NCI-H1417 (cell line): ENCODE results near the gene APOL4.
"Not testable (repeated sequence)": the region's sequence is repeated elsewhere in the genome, so short reads cannot be mapped to it uniquely, and the experiment has no call there.

Source experiments
- DNase-seq, 3 experiments: peaks; one replicate each; lab custom pipeline; 2025; lab: John Stamatoyannopoulos, UW

APOL4 gene

DNA sequence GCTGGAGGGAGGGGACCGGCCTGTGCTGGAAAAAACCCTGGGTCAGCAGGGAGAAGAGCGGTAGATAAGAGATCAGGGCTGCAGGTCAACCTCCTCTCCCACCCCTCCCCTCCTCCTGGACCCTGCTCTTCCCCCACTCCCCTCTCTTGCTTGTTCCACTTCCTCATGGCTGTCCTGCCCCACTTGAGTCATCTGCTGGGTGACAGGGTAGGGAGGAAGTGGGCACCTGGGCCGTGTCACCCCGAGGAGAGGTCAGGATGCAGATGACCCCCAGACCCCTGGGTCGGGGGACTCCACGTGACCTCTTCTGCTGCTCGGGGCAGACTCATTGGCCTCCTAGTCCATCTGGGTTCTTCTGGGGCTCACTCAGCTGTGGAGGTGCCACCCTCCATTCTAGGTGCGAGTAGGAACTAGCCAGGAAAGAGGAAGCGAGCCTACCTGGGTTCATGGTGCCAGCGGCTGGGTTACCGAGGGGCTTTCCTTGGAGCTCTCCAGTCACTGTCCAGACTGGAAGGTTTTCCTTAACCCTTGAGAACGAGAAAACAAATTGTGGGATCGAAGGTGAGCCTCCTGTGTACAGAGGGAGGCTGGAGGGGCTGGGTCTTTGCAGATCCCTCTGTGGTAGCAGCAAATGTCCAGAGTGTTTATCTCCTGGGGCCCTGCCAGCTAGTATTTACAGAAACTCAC, 31.2 kb upstream of the APOL4 start:
- no peak for DNase-seq

DNA sequence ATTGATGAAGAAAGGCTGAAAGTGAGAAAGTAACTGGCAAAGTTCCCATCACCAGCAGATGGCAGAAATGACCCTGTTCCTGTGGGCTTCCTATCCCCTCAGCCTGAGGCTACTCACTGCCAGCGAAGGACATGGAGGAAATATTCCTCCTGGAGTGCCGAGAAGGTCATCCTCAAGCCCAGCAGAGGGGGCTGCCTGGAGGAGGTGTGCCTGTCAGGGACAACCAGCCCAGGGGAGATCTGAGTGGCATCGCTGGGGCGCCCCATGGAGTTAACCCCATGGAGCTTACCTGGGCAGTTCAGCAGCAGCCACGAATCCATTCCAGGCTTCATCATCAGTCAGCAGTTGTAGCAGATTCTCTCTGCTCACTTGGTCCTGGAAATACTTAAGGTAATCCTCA, 29.4 kb upstream of the APOL4 start:
- not testable (repeated sequence) for DNase-seq

DNA sequence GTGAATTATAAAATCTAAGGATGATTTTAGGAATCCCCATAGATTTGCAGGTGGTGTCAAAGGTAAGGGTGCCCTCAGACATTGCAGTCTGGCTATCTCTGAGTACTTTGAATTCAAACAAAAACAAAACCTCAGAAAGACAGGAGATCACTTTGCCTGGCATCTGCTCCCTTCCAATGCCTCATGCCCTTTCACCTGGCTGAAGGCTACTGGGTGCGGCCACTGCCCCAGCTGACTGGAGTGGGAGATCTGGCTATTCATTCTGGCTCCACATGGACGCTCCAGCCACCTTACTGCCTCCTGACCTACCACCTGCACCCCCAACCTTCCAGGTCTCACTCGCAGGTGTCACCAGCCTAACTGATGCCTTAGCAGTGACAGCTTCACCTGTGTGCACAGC, 28.0 kb upstream of the APOL4 start:
- not testable (repeated sequence) for DNase-seq

DNA sequence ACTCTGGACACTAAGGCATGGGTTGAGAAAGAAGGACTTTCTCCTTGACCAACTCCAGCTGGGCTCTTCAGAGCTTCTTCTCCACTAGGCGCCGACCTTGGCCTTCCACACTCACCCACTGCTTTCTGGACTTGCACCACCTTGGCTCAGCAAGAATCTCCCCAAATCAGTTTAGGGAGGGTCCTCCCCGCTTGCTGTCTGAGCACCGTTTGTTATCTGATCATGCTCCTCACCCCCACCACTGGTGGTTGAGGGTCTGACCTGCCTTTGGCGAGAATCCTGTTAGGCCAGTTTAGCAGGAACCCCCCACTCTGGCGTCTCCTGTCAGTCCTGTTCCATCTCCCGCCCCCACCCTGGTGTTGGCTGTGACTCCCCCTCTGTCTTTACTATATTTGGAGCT, 27.3 kb upstream of the APOL4 start:
- DNase-seq = no peak

DNA sequence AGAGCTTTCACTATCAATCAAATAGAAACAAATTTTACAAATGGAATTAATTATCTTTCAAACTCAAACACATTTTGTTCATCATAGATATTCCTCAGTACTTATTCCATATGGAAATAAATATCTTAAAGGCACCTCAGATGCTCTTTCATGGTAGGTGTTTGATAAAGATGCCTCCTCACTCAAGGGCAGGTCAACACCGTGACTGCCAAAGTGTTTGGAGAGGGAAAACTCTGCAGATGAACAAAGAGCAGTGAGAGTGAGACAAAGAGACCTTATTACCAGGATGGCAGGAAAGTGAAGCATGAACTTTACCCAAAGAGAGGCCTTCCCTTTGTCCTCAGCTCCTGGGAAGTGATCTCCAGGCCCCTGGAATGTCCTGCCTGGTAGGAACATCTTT, 26.8 kb upstream of the APOL4 start:
- DNase-seq = not testable (repeated sequence)

DNA sequence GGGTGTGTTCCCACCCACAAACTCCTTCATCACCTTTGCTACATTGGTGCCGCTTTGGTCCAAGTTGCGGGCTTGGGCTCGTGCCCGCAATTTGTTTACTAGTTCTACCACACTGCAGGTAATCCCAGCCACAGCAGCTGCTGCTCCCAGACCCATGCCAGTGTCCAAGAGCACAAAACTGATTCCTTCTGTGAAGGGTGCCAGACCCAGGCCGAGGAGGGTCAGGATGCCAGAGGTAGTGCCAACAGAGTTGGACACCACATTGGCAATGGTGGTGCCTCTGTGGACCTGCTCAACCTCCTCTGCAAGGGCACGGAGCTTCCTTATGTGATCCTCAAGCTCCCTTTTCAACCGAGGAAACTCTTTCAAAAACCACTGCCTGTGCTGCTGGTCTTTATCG, 26.2 kb upstream of the APOL4 start:
- DNase-seq = no peak

DNA sequence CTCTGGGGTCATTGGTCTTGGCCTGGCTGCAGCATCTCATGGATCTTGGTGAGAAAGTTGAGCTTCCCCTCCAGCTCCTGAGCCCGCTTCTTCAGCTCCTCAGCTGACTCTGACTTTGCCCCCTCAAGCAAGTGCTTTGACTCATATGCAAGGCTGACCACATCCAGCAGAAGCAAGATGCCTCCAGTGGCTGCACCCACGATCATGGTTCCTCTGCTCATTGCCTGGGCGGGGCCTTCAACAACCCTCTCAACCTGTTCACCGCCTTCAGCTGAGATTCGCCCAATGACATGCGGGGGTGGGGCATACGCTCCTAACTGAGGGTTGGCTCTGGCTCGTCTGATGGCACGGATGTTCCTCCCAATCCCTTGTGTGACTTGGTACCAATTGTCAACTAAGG, 25.8 kb upstream of the APOL4 start:
- no peak for DNase-seq

DNA sequence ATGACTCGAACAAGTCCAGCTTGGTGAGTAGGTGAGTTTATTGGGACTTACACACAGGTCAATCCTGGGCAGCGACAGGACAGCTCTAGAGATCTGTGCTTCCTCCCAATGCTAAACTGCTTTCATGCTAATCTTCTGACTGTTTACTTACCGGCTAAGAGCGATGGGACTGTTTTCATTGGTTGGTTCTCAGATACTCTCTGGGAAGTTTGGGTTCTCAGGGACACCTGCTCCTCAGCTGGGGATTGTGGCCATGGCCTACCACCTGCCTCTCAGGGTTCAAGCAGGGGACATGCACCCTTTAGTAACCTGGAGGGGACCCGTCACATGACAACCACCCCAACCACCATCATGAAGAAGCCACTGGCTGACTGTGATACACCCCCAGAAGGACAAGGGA, 24.6 kb upstream of the APOL4 start:
- no peak for DNase-seq

DNA sequence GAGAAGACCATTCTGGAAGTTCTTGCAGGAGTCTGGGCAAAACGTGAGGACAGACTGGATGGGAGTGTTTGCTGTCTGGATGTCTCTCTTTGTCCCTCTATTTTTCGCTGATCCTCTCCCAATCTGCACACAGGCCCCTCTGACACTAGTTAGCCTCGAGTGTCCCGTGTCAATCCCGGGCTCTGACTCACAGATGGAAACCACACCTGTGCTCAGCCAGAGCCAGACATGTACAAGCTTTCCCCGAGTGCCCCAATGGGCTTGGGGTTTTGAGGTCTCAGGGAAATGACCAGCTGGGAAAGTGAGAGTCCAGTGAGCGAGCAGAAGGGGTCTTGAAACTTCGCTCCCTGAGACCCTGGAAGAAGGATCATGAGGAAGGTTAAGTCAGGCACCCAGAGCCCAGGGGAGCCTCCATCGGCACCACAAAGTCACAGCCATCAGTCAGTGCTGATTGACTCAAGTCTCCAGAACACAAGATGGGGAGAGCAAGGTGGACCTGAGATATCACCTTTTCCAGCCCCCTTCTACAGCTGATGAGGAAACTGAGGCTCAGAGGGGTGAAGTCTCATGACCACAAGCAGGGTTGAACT, 23.8 kb upstream of the APOL4 start:
- DNase-seq = no peak

DNA sequence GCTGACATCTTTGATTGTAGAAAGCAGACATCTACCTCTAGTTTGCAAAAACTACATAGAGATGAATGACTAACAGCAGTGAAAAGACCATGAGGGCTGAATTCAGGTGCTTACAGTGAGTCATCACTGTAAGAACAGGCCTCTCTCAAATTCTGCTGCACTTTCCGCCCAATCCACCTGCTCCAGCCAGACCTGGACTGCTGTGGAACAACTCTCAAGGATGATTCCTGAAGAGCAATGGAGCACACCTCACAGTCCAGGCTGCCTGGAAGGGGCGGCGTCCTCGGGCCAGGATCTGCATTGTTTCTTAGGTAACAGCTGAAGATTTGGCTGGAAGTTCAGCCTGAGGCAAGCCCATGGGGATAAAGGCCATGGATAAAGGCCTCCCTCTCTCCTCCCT, 22.6 kb upstream of the APOL4 start:
- no peak for DNase-seq

DNA sequence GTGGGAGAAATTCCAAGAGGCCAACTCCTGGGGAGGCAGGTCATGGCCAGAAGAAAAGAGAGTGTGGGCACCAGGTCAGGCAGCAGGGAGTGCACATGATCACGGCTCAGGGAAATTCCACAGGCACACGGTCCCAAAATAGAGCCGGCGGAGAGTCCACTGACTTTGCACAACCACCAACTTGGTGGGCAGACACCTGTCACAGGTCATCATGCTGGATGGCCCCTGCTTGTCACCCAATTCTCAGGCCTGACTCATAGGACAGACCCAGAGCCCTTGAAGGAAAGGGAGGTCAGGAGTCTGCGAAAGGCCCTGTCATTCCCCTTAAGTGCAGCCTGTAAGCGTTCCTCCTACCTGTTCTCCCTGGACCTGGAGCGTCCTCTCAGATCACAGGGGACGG, 21.9 kb upstream of the APOL4 start:
- DNase-seq = no peak

DNA sequence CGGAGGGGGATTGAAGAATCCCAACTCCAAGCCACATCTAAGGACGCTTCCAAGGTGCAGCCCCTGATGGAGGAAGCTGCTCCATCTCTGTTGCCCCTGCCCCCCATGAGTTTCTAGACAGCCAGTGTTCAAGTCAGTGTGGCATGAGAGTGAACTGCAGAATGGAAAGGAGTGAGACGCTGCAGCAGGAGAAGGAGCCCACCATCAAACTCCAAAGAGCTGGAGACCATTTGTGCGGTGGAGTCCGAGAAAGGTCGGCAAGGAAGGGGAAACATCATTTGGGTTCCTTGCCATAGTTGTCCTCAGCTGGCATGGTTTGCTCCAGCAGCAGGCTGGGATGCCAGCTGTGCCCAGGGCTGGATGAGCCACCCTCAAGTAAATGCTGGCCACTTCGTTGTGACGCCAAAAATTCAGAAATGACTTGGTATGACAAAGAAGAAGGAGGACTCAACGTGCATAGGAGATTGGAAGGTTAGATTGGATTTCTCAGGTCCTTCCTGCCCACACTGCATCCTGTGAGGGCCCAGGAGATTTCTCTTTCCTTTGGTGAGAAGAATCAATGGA, 21.4 kb upstream of the APOL4 start:
- DNase-seq = no peak

DNA sequence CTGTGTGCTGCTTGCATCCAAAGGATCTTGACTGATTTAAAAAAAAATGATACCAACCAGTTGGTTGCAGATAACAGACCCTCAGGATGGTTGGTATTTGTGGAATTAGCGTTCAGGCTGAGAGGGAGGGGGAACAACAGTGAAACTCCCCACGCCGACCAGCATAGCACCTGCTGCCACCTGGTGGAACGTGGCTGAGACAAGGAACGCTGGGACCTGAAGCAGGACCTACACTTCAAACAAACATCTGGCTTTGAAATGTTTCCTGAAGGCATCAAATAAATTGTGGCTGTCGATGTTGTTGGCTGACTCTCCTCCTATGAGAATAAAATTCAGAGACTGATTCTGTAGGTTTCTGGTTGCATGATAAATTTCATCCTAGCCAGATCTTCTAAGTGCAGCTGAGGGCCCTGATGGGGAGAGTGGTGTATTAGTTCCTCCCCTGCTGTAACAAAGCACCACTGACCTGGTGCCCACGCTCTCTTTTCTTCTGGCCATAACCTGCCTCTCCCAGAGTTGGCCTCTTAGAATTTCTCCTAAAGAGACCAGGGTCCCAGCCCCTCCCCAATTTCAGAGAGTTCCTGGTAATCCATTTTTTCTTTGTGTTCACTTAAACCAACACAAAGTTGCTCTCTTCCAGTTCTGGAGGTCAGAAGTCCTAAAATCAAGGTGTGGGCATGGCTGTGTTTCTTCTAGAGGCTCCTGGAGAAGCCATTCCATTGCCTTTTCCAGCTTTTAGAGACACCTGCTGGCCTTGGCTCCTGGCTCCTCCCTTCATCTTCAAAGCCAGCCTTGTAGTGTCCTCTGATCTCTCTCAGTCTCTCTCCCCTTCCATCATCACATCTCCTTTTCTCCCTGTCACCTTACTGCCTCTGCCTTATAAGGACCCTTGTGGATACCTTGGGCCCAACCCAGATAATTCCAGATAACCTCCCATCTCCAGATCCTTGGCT, 20.5 kb upstream of the APOL4 start:
- DNase-seq = peak in 2 of 3 experiments; percentile 8 to 58

DNA sequence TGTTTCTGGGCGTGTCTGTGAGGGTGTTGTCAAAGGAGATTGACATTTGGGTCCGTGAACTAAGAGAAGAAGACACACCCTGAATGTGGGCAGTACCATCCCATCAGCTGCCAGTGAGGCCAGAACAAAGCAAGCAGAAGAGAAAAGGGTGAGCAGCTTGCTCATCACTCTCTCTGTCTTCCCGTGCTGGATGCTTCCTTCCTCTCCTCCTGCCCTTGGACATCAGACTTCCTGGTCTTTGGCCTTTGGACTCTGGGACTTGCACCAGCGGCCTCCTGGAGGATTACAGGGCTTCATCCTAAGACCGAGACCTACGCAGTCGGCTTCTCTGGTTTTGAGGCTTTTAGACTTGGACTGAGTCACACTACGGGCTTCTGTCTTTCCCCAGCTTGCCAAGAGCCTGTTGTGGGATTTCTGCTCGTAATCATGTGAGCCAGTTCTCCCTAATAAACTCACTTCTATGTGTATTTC, 18.9 kb upstream of the APOL4 start:
- peak in 2 of 3 experiments; percentile 24 to 52 for DNase-seq

DNA sequence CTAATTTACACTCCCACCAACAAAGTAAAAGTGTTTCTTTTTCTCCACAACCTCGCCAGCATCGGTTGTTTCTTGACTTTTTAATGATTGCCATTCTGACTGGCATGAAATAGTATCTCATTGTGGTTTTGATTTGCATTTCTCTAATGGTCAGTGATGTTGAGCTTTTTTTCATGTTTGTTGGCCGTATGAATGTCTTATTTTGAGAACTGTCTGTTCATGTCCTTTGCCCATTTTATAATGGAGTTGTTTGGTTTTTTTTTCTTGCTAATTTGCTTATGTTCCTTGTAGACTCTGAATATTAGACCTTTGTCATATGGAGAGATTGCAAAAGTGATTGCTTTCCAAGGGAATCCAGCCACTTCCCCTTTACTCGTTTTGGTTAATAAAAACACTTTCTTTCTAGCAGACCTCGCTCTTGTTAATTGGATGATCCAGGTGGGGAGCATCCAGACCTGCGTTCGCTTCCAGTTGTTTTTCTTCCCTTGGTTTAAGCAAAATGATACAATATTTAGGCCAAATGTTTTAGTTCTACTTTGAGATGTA, 17.1 kb upstream of the APOL4 start:
- no peak for DNase-seq

DNA sequence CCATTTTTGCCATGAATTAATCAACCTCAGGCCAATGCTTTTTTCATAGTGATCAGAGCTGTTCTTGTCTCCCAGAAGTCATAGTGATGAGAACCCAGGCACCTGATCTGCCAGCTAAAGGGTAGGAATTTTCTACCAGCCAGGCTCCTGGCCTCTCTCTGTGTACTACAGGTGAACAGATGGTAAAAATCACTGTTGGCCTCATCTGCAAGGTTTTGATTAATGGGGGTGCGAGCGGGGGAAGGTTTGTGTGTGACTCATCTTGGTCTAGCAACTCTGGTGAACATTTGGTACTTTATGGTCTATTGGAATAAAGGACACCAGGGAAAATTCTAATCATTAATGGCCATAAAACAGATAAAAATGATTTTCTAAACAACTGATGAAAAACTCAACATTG, 14.4 kb upstream of the APOL4 start:
- DNase-seq = no peak

DNA sequence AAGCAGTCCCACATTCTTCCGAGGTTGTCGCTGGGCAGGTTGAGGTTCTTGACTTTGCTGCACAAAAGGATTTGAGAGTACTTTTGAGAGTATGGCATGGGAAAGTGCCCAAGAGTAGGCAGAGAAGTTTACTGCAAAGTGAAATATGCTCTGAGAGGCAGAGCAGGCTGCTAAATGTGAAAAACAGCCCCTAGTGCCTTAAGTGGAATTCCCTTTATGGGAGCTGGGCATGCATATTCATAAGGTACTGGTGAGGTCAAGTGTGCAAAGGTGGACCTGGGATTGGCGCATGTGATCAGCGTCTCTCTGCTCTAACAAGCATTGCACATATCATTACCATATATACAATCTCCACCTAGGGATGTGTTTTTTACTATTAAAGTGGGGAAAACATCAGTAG, 12.0 kb upstream of the APOL4 start:
- DNase-seq = no peak

DNA sequence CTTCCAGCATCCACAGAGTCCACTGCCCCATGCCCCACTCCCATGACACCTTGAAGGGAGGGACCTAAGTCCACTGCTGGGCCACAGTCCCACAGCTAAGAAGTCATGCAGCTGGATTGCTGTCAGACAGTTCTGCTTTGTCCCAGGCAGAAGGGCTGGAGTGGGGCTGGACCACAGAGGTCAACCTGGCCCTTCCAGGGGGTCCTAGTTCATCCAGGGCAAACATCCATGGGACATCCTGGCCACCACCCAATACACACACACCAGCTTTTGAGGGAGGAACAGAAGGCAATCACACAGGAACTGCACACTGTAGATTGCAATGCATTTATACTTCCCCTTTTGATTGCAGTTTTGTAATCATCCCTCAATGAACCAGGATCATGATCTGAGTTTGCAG, 11.3 kb upstream of the APOL4 start:
- no peak for DNase-seq

DNA sequence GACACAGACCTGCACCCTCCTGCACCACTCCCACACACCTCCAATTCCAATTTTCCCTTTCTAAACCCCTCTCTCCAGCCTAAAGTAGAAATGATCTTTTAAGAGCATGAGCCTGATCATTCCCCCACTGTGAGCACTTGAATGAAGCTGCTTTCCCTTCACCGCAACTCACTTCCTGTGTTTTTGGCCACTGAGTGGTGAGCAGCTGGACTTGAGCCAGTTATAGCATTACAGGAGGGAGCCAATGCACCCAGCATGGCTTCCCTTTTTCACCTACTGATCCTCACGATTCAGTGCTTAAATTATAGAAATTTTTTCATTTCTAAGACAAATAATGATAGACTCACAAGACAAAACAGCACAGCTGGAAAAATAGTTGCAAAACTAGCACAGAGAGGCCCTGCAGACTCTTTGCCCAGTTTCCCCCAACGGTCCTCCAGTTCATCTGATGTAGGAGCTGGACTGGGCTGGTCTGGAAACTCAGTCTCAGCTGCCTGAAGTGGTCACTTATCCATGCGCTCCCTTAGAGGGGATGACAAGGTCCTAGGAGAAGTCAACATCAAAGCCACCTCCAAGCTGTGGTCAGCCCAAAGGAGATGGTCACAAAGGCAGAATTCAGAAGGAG, 9.7 kb upstream of the APOL4 start:
- peak in 2 of 3 experiments; percentile 8 to 49 for DNase-seq

DNA sequence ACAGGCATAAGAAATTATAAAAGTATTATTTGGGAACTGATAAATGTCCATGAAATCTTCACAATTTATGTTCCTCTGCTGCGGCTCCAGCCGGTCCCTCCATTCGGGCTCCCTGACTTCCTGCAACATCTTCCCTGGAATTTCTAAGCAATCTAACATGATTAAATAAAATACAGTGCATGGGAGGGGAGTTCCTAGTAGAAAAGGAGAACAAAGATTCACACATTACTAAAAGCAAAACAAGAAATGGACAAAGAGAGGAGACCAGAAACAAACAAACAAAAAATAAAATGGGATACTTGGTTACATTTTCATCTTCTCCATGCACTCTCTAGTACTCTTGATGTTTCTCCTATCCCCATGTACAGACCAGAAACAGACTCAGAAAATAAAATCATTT, 8.6 kb upstream of the APOL4 start:
- no peak for DNase-seq

DNA sequence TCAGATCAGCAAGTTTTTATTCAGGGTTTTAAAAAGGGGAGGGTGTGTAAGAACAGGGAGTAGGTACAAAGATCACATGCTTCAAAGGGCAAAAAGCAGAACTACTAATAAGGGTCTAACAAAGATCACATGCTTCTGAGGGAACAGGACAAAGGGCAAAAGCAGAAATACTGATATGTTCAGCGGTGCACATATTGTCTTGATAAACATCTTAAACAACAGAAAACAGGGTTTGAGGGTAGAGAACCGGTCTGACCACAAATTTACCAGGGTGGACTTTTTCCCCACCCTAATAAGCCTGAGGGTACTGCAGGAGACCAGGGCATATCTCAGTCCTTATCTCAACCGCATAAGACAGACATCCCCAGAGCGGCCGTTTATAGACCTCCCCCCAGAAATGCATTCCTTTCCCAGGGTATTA, 7.9 kb upstream of the APOL4 start:
- DNase-seq = not testable (repeated sequence)

DNA sequence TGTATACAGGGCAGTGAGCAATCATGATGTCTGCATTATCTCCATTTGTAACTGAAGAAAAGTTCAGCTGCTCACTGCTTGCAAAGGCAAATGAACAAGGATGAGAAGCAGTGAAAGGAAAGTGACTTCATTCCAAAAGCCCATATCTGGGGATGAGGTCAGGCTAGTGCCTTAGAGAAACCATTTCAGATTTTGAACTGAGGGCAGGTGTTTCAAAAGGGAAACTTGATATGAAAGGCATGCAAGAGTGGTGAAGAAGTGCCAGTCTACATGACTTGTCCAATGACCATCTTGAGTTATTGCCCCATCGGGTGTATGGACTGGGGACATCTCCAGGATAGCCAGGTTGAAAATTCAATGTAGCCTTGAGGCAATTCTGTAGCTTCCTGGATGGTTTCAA, 7.3 kb upstream of the APOL4 start:
- DNase-seq = no peak
